ENCODE measurements around the gene DISC1. TPM values are rescaled to one million over a fixed set of nuclear protein-coding genes. Genes with fewer than 3 reads are reported as not detected.
"Not testable (repeated sequence)": the region's sequence is repeated elsewhere in the genome, so short reads cannot be mapped to it uniquely, and the experiment has no call there.

The DISC1 gene
- total RNA-seq, 4 donors from 2014 or later: 9.6 to 27.9 (median 13.0) TPM

DNA sequence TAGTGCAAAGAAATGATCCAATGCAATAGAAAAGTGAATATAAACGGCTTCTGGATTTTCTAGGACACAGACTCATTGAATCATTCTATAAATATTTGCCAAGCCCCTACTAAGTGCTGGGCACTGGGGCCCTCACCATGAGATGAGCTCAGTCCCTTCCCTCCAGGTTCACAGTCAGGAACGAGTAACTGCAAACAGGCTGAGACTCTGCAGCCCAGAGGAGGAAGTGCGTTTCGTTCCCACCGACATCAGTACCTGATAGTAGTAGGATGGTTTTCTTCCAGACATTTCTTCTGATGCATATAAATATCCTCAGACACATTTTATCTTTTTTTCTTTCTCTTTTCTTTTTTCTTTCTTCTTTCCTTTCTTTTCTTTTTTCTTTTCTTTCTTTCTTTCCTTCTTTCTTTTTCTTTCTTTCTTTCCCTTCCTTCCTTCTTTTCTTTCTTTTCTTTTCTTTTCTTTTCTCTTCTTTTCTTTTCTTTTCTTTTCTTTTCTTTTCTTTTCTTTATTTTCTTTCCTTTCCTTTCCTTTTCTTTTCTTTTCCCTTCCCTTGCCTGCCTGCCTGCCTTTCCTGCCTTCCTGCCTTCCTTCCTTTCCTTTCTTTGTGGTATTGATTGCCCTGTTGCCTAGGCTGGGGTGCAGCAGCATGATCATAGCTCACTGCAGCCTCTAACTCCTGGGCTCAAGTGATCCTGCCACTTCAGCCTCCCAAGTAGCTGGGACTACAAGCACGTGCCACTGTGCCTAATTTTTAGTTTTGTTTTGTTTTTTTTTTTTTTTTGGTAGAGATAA, 135.4 kb downstream of the DISC1 start:
- TF ChIP-seq CTCF (IDR thresholded peaks at IDR 0.05): no peak
- ATAC-seq (ENCODE audit: low FRiP score): no peak
- DNase-seq (ENCODE audit: low spot score): no peak

- no peak for TF ChIP-seq CTCF (IDR thresholded peaks at IDR 0.05)
- no peak for ATAC-seq (ENCODE audit: low FRiP score)
- DNase-seq (ENCODE audit: low spot score): no peak
Observed at GRCh38 chr1:231763456-231763855, 136.9 kb downstream of the DISC1 start.

GRCh38 chr1:231765825-231766224, 139.2 kb downstream of the DISC1 start:
- ATAC-seq (ENCODE audit: low FRiP score): not testable (repeated sequence)

GRCh38 chr1:231767471-231767870, 140.9 kb downstream of the DISC1 start:
- peak; percentile 5 for ATAC-seq (ENCODE audit: low FRiP score)
- no peak for TF ChIP-seq CTCF (IDR thresholded peaks at IDR 0.05)
- no peak for DNase-seq (ENCODE audit: low spot score)

More at GRCh38 chr1:231765825-231766224, 139.2 kb downstream of the DISC1 start:
- DNase-seq (ENCODE audit: low spot score): not testable (repeated sequence)

DNA sequence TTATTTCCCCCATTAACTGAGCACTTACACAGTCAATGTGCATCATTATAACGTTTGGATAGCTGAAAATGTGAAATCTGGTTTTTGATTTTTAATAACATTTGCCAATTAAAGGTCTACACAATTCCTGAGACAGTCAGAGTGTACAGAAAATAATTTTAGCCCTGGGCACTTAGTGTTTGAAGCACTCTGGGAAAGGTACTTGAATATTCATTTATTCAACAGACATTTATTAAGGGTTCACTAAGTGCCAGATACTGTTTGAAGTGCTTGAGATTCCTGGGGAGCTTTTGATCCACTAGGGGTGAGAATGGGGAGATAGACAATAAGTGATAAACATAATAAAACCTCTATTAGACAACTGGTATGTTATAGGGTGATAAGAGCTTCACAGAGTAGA, 141.8 kb downstream of the DISC1 start:
- no peak for DNase-seq (ENCODE audit: low spot score)
- no peak for ATAC-seq (ENCODE audit: low FRiP score)
- TF ChIP-seq CTCF (IDR thresholded peaks at IDR 0.05): no peak

DNA sequence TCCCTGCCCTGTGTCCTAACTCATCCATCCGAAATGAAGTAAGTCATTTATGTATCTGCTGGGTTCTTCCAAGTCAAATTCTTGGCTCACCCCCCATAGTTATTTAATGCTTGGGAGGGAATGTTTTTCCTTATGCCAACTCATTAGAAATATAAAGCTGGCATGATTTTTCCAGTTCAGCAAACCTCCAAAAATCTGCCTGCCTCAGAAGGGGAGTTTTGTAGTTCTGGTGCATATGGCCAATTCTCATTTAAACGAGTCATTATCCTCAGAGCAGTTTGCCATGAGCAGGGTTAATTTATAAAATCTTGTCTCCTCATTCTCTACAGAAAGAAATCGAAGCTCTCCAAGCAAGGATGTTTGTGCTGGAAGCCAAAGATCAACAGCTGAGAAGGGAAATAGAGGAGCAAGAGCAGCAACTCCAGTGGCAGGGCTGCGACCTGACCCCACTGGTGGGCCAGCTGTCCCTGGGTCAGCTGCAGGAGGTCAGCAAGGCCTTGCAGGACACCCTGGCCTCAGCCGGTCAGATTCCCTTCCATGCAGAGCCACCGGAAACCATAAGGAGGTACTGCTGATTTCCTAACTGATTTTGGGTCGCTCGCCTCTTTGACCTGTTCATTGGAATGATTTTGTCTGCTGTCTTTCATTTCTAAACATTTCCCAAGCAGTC, 144.1 kb downstream of the DISC1 start:
- ATAC-seq (ENCODE audit: low FRiP score) (no peak), DNase-seq (ENCODE audit: low spot score) (no peak)
- no peak for TF ChIP-seq CTCF (IDR thresholded peaks at IDR 0.05)

GRCh38 chr1:231774719-231775335, 148.2 kb downstream of the DISC1 start:
- ATAC-seq (ENCODE audit: low FRiP score): no peak
- DNase-seq (ENCODE audit: low spot score): no peak
- no peak for TF ChIP-seq CTCF (IDR thresholded peaks at IDR 0.05)

Data from omental fat pad (tissue), 4 donors.